Lung (tissue), 12 donors: ENCODE data around the gene MKI67. TPM values are rescaled to one million over a fixed set of nuclear protein-coding genes. Genes with fewer than 3 reads are reported as not detected.

ENCODE experiments used
- ATAC-seq: fragments of 200-7000 bp; cut with Tn5 transposase; one replicate; pipeline ENCODE4 v1.9.1; 2020; ENCODE audit warnings: moderate number of reproducible peaks; ENCODE audit not compliant: insufficient read depth, low FRiP score
- DNase-seq, 3 donors: peaks; one replicate each; pipeline ENCODE4 v3.0.0-alpha.2; 2013 to 2017
- H3K27ac ChIP-seq, 2 donors: one replicate each; pipeline ENCODE4 v1.5.1; 2013; ENCODE audit warnings: mild to moderate bottlenecking in 2 of 2, moderate library complexity in 2 of 2, control low read depth in 1 of 2, inconsistent platforms in 1 of 2, low read depth in 1 of 2, low read length in 1 of 2
- H3K27me3 ChIP-seq, 3 donors: one replicate each; pipeline ENCODE4 v1.5.1; 2013; ENCODE audit warnings: low read length in 2 of 3; ENCODE audit not compliant: control insufficient read depth in 3 of 3, insufficient read depth in 3 of 3
- H3K36me3 ChIP-seq, 4 donors: one replicate each; pipeline ENCODE4 v1.5.1; 2013; ENCODE audit warnings: low read length in 4 of 4, mild to moderate bottlenecking in 1 of 4, moderate library complexity in 1 of 4; ENCODE audit not compliant: control insufficient read depth in 4 of 4, insufficient read depth in 4 of 4
- H3K4me1 ChIP-seq, 5 donors: one replicate each; pipeline ENCODE4 v1.5.1; 2013; ENCODE audit warnings: low read length in 5 of 5, mild to moderate bottlenecking in 2 of 5, moderate library complexity in 1 of 5; ENCODE audit not compliant: control insufficient read depth in 5 of 5, insufficient read depth in 5 of 5
- H3K4me3 ChIP-seq: one replicate; pipeline ENCODE4 v1.5.1; 2013; ENCODE audit warnings: mild to moderate bottlenecking, control low read depth, moderate library complexity
- H3K9ac ChIP-seq, 2 donors: one replicate each; pipeline ENCODE4 v1.5.1; 2013; ENCODE audit warnings: low read length in 2 of 2, control low read depth in 1 of 2; ENCODE audit not compliant: insufficient read depth in 1 of 2
- H3K9me3 ChIP-seq, 4 donors: one replicate each; pipeline ENCODE4 v1.5.1; 2013; ENCODE audit warnings: low read length in 3 of 4, mild to moderate bottlenecking in 1 of 4, moderate library complexity in 1 of 4; ENCODE audit not compliant: control insufficient read depth in 4 of 4, insufficient read depth in 3 of 4
- CTCF ChIP-seq: IDR thresholded peaks from 2 replicates; pipeline ENCODE4 v1.5.1; 2012; ENCODE audit warnings: mild to moderate bottlenecking; ENCODE audit errors: control extremely low read depth, extremely low read depth
- WGBS, 2 donors: extraction: QIAGEN DNeasy Blood & Tissue Kit; methylation state at CpG; one replicate each; pipeline ENCODE4 v1.1.7; 2013; 5-methylcytosine and 5-hydroxymethylcytosine counted together
- polyA plus RNA-seq, 2 donors: library from polyadenylated mRNA; stranded (reverse); fragments of 200-250 nt; gene quantifications; one replicate each; pipeline ENCODE4 v1.2.1, GENCODE V29; 2013
- total RNA-seq, 2 donors: library from RNA; depleted of rRNA in 1 of 2; stranded (reverse); fragments of >200 nt in 1 of 2; gene quantifications; one replicate each; pipeline ENCODE4 v1.2.1, GENCODE V29; 2014 to 2021
- donor health status: control.
- donor health status: control.
- donor health status: Bipolar disorder and iron deficiency.
- donor health status: healthy.
- donor health status: DM: yes; HTN: yes; CAD: no.

Gene MKI67
- total and polyA plus RNA-seq, 4 donors, result 1.0 to 8.6 (median 2.1) TPM

- peak overlapping the region in 1 of 2 donors; percentile 58 for H3K9ac ChIP-seq
- H3K4me1 ChIP-seq, result peaks cover 11 to 32% (median 22%) of the 10 kb centered on the region in 5 donors
- no peak for TF ChIP-seq CTCF
- ATAC-seq (no peak), DNase-seq (no peak)
- WGBS, 2 donors, result 70 to 87% methylated on average over 1 of the region's 1 CpG
- H3K27me3 ChIP-seq, result no peaks in the 10 kb centered on the region
- peaks cover 0 to 33% (median 0%) of the 10 kb centered on the region in 4 donors for H3K36me3 ChIP-seq
- no peak overlapping the region for H3K27ac ChIP-seq
- H3K9me3 ChIP-seq, result no peaks in the 10 kb centered on the region
- H3K4me3 ChIP-seq, result no peak overlapping the region
Measured at GRCh38 chr10:128050121-128050516, 76.1 kb downstream of the MKI67 start.

GRCh38 chr10:128049226-128050120 lies 76.8 kb downstream of the MKI67 start:
- 72 to 82% methylated on average over 23 of the region's 23 CpGs for WGBS, 2 donors
- TF ChIP-seq CTCF, result no peak
- H3K9me3 ChIP-seq, result no peaks in the 10 kb centered on the region
- peaks cover 0 to 27% (median 0%) of the 10 kb centered on the region in 4 donors for H3K36me3 ChIP-seq
- DNase-seq, result no peak
- H3K9ac ChIP-seq, result peak overlapping the region in 1 of 2 donors; percentile 4
- H3K4me1 ChIP-seq, result peaks cover 11 to 32% (median 22%) of the 10 kb centered on the region in 5 donors
- peak overlapping the region; percentile 12 for H3K4me3 ChIP-seq
- no peak for ATAC-seq
- no peaks in the 10 kb centered on the region for H3K27me3 ChIP-seq
- peak overlapping the region in 1 of 2 donors; percentile 65 for H3K27ac ChIP-seq

- ATAC-seq, result no peak
- peaks cover 0 to 23% (median 0%) of the 10 kb centered on the region in 4 donors for H3K36me3 ChIP-seq
- no peak for DNase-seq
- H3K4me1 ChIP-seq, result peaks cover 11 to 32% (median 22%) of the 10 kb centered on the region in 5 donors
- no peak overlapping the region for H3K4me3 ChIP-seq
- TF ChIP-seq CTCF, result no peak
- no peaks in the 10 kb centered on the region for H3K9me3 ChIP-seq
- WGBS, 2 donors, result 43 to 69% methylated on average over 6 of the region's 6 CpGs
- H3K27ac ChIP-seq, result peak overlapping the region; percentile 45 to 65
- no peaks in the 10 kb centered on the region for H3K27me3 ChIP-seq
- H3K9ac ChIP-seq, result peak overlapping the region in 1 of 2 donors; percentile 4
Measured at GRCh38 chr10:128048819-128049210, 77.4 kb downstream of the MKI67 start.
